Measurements from ENCODE around the gene NREP.

DNA sequence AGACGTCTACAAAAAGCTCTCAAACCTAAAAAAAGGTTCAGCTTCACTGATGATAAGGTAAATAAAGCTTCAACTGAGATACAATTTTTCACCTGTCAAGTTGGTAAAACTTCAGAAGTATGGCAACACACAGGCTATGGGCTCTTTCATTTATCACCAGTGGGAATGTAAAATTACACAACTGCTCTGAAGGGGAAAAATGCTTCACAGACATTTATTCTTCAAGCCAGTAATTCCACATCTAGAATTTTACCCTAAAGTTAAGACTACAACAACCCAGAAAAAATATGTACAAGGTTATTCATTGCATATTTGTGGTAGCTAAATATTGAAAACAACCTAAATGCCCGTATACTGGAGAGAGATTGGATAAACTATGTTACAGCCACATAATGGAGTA lies 48.1 kb upstream of the NREP start:
- TF ChIP-seq, protein P1, sequence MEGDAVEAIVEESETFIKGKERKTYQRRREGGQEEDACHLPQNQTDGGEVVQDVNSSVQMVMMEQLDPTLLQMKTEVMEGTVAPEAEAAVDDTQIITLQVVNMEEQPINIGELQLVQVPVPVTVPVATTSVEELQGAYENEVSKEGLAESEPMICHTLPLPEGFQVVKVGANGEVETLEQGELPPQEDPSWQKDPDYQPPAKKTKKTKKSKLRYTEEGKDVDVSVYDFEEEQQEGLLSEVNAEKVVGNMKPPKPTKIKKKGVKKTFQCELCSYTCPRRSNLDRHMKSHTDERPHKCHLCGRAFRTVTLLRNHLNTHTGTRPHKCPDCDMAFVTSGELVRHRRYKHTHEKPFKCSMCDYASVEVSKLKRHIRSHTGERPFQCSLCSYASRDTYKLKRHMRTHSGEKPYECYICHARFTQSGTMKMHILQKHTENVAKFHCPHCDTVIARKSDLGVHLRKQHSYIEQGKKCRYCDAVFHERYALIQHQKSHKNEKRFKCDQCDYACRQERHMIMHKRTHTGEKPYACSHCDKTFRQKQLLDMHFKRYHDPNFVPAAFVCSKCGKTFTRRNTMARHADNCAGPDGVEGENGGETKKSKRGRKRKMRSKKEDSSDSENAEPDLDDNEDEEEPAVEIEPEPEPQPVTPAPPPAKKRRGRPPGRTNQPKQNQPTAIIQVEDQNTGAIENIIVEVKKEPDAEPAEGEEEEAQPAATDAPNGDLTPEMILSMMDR (IDR thresholded peaks at IDR 0.05) = no peak
- TF ChIP-seq POLR2A (IDR thresholded peaks at IDR 0.05) = no peak
